Head of caudate nucleus (tissue), 42 donors: Measurements from ENCODE around the gene LRCH3.
"Not testable (repeated sequence)": the region's sequence is repeated elsewhere in the genome, so short reads cannot be mapped to it uniquely, and the experiment has no call there.

ENCODE experiments used
- DNase-seq, 42 donors: peaks; one replicate each; pipeline versions ENCODE4 v3.0.0 to v3.0.0-alpha.2; 2020 to 2021; ENCODE audit warnings: mixed read lengths in 7 of 42
- intact Hi-C: fragments of 100-400 bp; cut with DNase I; formaldehyde crosslinking; loops from one replicate; pipeline ENCODE4 v1.15.0; 2022

LRCH3 gene

GRCh38 chr3:197877902-197878301 is 86.8 kb downstream of the LRCH3 start:
- intact Hi-C loops: no loop called here
- no peak for DNase-seq

- DNase-seq: no peak
- intact Hi-C loops: no loop called here
Measured at GRCh38 chr3:197878427-197878826, 87.4 kb downstream of the LRCH3 start.

- intact Hi-C loops: no loop called here
- peak in 3 of 42 donors; percentile 12 to 22 (median 15) for DNase-seq
Measured at GRCh38 chr3:197880491-197881269, 89.6 kb downstream of the LRCH3 start.

GRCh38 chr3:197881270-197881969 is 90.4 kb downstream of the LRCH3 start:
- no peak for DNase-seq

GRCh38 chr3:197881970-197882338 is 90.9 kb downstream of the LRCH3 start:
- no peak for DNase-seq
- intact Hi-C loops: no loop called here

More at GRCh38 chr3:197881270-197881969, 90.4 kb downstream of the LRCH3 start:
- intact Hi-C loops: no loop called here

GRCh38 chr3:197882586-197882985 is 91.5 kb downstream of the LRCH3 start:
- intact Hi-C loops: no loop called here
- no peak for DNase-seq

- intact Hi-C loops: no loop called here
- DNase-seq: peak in 6 of 42 donors; percentile 19 to 44 (median 30)
Measured at GRCh38 chr3:197883541-197883940, 92.5 kb downstream of the LRCH3 start.

GRCh38 chr3:197884330-197884729 is 93.3 kb downstream of the LRCH3 start:
- DNase-seq, intact Hi-C loops: not testable (repeated sequence)

- DNase-seq, intact Hi-C loops: not testable (repeated sequence)
Measured at GRCh38 chr3:197886052-197886451, 95.0 kb downstream of the LRCH3 start.

GRCh38 chr3:197887430-197888053 is 96.5 kb downstream of the LRCH3 start:
- DNase-seq, intact Hi-C loops: not testable (repeated sequence)

- no peak for DNase-seq
- intact Hi-C loops: no loop called here
Measured at GRCh38 chr3:197888511-197888910, 97.5 kb downstream of the LRCH3 start.

- intact Hi-C loops: no loop called here
- no peak for DNase-seq
Measured at GRCh38 chr3:197889204-197889930, 98.3 kb downstream of the LRCH3 start.

- no peak for DNase-seq
- intact Hi-C loops: no loop called here
Measured at GRCh38 chr3:197890693-197891092, 99.6 kb downstream of the LRCH3 start.

- intact Hi-C loops: no loop called here
- no peak for DNase-seq
Measured at GRCh38 chr3:197892162-197892561, 101.1 kb downstream of the LRCH3 start.

GRCh38 chr3:197896421-197896820 is 105.4 kb downstream of the LRCH3 start:
- intact Hi-C loops: no loop called here

GRCh38 chr3:197899833-197900478 is 108.9 kb downstream of the LRCH3 start:
- peak in 40 of 42 donors; percentile 27 to 85 (median 64) for DNase-seq
- intact Hi-C loops: no loop called here

More at GRCh38 chr3:197896421-197896820, 105.4 kb downstream of the LRCH3 start:
- DNase-seq: no peak

- intact Hi-C loops: no loop called here
Measured at GRCh38 chr3:197901626-197902025, 110.6 kb downstream of the LRCH3 start.

GRCh38 chr3:197906023-197906849 is 115.2 kb downstream of the LRCH3 start:
- intact Hi-C loops: no loop called here
- peak; percentile 73 to 92 (median 86) for DNase-seq

More at GRCh38 chr3:197901626-197902025, 110.6 kb downstream of the LRCH3 start:
- DNase-seq: no peak
